ENCODE measurements around the gene GPATCH1.

Gene GPATCH1

GRCh38 chr19:33108161-33108560 lies 27.2 kb downstream of the GPATCH1 start:
- in situ Hi-C loops (cut with MboI; ENCODE audit: low sequenced_read_pairs) = no loop called here

- in situ Hi-C loops (cut with MboI; ENCODE audit: low sequenced_read_pairs) = no loop called here
Observed at GRCh38 chr19:33110137-33110910, 29.3 kb downstream of the GPATCH1 start.

- in situ Hi-C loops (cut with MboI; ENCODE audit: low sequenced_read_pairs) = no loop called here
Observed at GRCh38 chr19:33111587-33111986, 30.6 kb downstream of the GPATCH1 start.

GRCh38 chr19:33114312-33114711 lies 33.3 kb downstream of the GPATCH1 start:
- in situ Hi-C loops (cut with MboI; ENCODE audit: low sequenced_read_pairs) = no loop called here

- in situ Hi-C loops (cut with MboI; ENCODE audit: low sequenced_read_pairs) = no loop called here
Observed at GRCh38 chr19:33117501-33117900, 36.5 kb downstream of the GPATCH1 start.

- in situ Hi-C loops (cut with MboI; ENCODE audit: low sequenced_read_pairs) = no loop called here
Observed at GRCh38 chr19:33118643-33119042, 37.7 kb downstream of the GPATCH1 start.

GRCh38 chr19:33124207-33125098 lies 43.5 kb downstream of the GPATCH1 start:
- in situ Hi-C loops (cut with MboI; ENCODE audit: low sequenced_read_pairs) = loop anchor here (25.0 kb wide), 2 partner anchors 288 to 638 kb away; no protein-coding TSS in a partner anchor

- in situ Hi-C loops (cut with MboI; ENCODE audit: low sequenced_read_pairs) = loop anchor here (25.0 kb wide), 2 partner anchors 286 to 636 kb away; no protein-coding TSS in a partner anchor
Observed at GRCh38 chr19:33125929-33126388, 45.0 kb downstream of the GPATCH1 start.

GRCh38 chr19:33126712-33127111 lies 45.7 kb downstream of the GPATCH1 start:
- in situ Hi-C loops (cut with MboI; ENCODE audit: low sequenced_read_pairs) = loop anchor here (25.0 kb wide), 2 partner anchors 286 to 636 kb away; no protein-coding TSS in a partner anchor

GRCh38 chr19:33129901-33130300 lies 48.9 kb downstream of the GPATCH1 start:
- in situ Hi-C loops (cut with MboI; ENCODE audit: low sequenced_read_pairs) = loop anchor here (25.0 kb wide), 2 partner anchors 282 to 632 kb away; no protein-coding TSS in a partner anchor

- in situ Hi-C loops (cut with MboI; ENCODE audit: low sequenced_read_pairs) = loop anchor here (25.0 kb wide), 2 partner anchors 282 to 632 kb away; no protein-coding TSS in a partner anchor
Observed at GRCh38 chr19:33130433-33130832, 49.5 kb downstream of the GPATCH1 start.

GRCh38 chr19:33132021-33132420 lies 51.0 kb downstream of the GPATCH1 start, which contains the start of gene WDR88:
WDR88 (plus strand) TSS chr19:33132114; CDS start chr19:33132170, 56 bp downstream.
- in situ Hi-C loops (cut with MboI; ENCODE audit: low sequenced_read_pairs) = loop anchor here (25.0 kb wide), 2 partner anchors 280 to 630 kb away; no protein-coding TSS in a partner anchor

GRCh38 chr19:33132425-33132824 lies 51.4 kb downstream of the GPATCH1 start:
- in situ Hi-C loops (cut with MboI; ENCODE audit: low sequenced_read_pairs) = loop anchor here (25.0 kb wide), 2 partner anchors 280 to 630 kb away; no protein-coding TSS in a partner anchor

GRCh38 chr19:33133438-33134031 lies 52.6 kb downstream of the GPATCH1 start:
- in situ Hi-C loops (cut with MboI; ENCODE audit: low sequenced_read_pairs) = loop anchor here (25.0 kb wide), 2 partner anchors 279 to 629 kb away; no protein-coding TSS in a partner anchor

- in situ Hi-C loops (cut with MboI; ENCODE audit: low sequenced_read_pairs) = loop anchor here (25.0 kb wide), 2 partner anchors 278 to 628 kb away; no protein-coding TSS in a partner anchor
Observed at GRCh38 chr19:33134571-33135041, 53.6 kb downstream of the GPATCH1 start.

GRCh38 chr19:33139165-33139564 lies 58.2 kb downstream of the GPATCH1 start:
- in situ Hi-C loops (cut with MboI; ENCODE audit: low sequenced_read_pairs) = loop anchor here (25.0 kb wide), 2 partner anchors 273 to 623 kb away; no protein-coding TSS in a partner anchor

GRCh38 chr19:33143897-33144405 lies 63.0 kb downstream of the GPATCH1 start:
- in situ Hi-C loops (cut with MboI; ENCODE audit: low sequenced_read_pairs) = loop anchor here (25.0 kb wide), 2 partner anchors 268 to 618 kb away; no protein-coding TSS in a partner anchor

- in situ Hi-C loops (cut with MboI; ENCODE audit: low sequenced_read_pairs) = loop anchor here (25.0 kb wide), 2 partner anchors 266 to 616 kb away; no protein-coding TSS in a partner anchor
Observed at GRCh38 chr19:33146209-33146608, 65.2 kb downstream of the GPATCH1 start.

- in situ Hi-C loops (cut with MboI; ENCODE audit: low sequenced_read_pairs) = loop anchor here (25.0 kb wide), 2 partner anchors 265 to 615 kb away; no protein-coding TSS in a partner anchor
Observed at GRCh38 chr19:33147538-33147937, 66.6 kb downstream of the GPATCH1 start.

All from HL-60/S4 treated with phorbol 12-myristate 13-acetate at 8.2 ng/mL for 4 days and 3 days (cell line).